Measurements from ENCODE around the gene MEGF11. TPM values are rescaled to one million over a fixed set of nuclear protein-coding genes. Genes with fewer than 3 reads are reported as not detected.

Gene MEGF11
- total RNA-seq, 4 donors from 2014 or later, result 0.97 to 10.6 (median 4.0) TPM

DNA sequence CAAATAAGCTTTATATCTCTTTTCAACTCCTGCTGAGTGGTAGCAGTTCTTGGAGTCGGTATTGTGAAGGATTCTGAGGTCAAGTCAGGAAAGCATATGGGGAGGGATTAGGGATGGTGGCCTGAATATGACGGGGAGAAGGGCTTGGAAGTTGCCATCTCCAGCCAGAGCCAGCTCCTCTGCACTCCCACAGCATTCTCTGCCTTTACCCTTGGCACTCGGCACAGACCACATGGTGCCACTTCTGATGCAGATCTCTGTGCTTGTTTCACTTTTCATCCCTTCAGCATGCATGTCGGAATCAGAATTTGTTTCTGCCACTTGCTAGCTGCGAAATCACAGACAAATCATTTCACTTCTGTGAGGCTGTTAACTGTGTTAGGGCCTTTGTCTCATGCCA is 331.8 kb downstream of the MEGF11 start:
- TF ChIP-seq CTCF (IDR thresholded peaks at IDR 0.05) (no peak), POLR2A (IDR thresholded peaks at IDR 0.05) (no peak)

GRCh38 chr15:65920825-65921309 is 332.7 kb downstream of the MEGF11 start:
- no peak for DNase-seq (ENCODE audit: low spot score in 2 of 2)
- intact Hi-C loops (cut with DNase I; ENCODE audit: low total_unique reads), result no loop called here
- 81 to 85% methylated on average over 4 of the region's 4 CpGs for WGBS, 2 donors
- H3K4me3 ChIP-seq (ENCODE audit: low read depth, poor library complexity, severe bottlenecking), result no peak overlapping the region
- no peak for TF ChIP-seq CTCF (IDR thresholded peaks at IDR 0.05)
- TF ChIP-seq POLR2A (IDR thresholded peaks at IDR 0.05), result no peak

More for the DNA sequence above, 331.8 kb downstream of the MEGF11 start:
- WGBS, 2 donors, result 78 to 79% methylated on average over 5 of the region's 5 CpGs
- H3K4me3 ChIP-seq (ENCODE audit: low read depth, poor library complexity, severe bottlenecking), result no peak overlapping the region
- intact Hi-C loops (cut with DNase I; ENCODE audit: low total_unique reads), result no loop called here
- no peak for DNase-seq (ENCODE audit: low spot score in 2 of 2)

GRCh38 chr15:65920121-65920520 is 333.4 kb downstream of the MEGF11 start:
- DNase-seq (ENCODE audit: low spot score in 2 of 2), result no peak
- intact Hi-C loops (cut with DNase I; ENCODE audit: low total_unique reads), result no loop called here
- 17 to 36% methylated on average over 1 of the region's 1 CpG for WGBS, 2 donors
- H3K4me3 ChIP-seq (ENCODE audit: low read depth, poor library complexity, severe bottlenecking), result no peak overlapping the region
- TF ChIP-seq POLR2A (IDR thresholded peaks at IDR 0.05) (no peak), CTCF (IDR thresholded peaks at IDR 0.05) (no peak)

DNA sequence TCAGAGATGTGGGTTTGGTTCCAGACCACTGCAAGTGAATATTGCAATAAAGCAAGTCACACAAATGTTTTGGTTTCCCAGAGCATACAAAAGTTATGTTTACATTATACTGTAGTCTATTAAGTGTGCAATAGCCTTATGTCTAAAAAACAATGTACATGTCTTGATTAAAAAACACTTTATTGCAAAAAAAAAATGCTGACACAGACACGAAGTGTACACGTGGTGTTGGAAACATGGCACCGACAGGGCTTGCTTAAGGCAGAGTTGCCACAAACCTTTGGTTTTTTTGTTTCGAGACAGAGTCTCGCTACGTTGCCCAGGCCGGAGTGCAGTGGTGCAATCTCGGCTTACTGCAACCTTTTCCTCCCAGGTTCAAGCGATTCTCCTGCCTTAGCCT is 334.2 kb downstream of the MEGF11 start:
- TF ChIP-seq CTCF (IDR thresholded peaks at IDR 0.05) (no peak), POLR2A (IDR thresholded peaks at IDR 0.05) (no peak)
- intact Hi-C loops (cut with DNase I; ENCODE audit: low total_unique reads), result no loop called here
- DNase-seq (ENCODE audit: low spot score in 2 of 2), result no peak
- H3K4me3 ChIP-seq (ENCODE audit: low read depth, poor library complexity, severe bottlenecking), result no peak overlapping the region
- WGBS, 2 donors, result 92 to 93% methylated on average over 9 of the region's 9 CpGs

GRCh38 chr15:65918945-65919344 is 334.6 kb downstream of the MEGF11 start:
- intact Hi-C loops (cut with DNase I; ENCODE audit: low total_unique reads), result no loop called here
- no peak for TF ChIP-seq POLR2A (IDR thresholded peaks at IDR 0.05)
- TF ChIP-seq CTCF (IDR thresholded peaks at IDR 0.05), result no peak
- no peak overlapping the region for H3K4me3 ChIP-seq (ENCODE audit: low read depth, poor library complexity, severe bottlenecking)
- WGBS, 2 donors, result 96 to 98% methylated on average over 5 of the region's 5 CpGs
- DNase-seq (ENCODE audit: low spot score in 2 of 2), result no peak

DNA sequence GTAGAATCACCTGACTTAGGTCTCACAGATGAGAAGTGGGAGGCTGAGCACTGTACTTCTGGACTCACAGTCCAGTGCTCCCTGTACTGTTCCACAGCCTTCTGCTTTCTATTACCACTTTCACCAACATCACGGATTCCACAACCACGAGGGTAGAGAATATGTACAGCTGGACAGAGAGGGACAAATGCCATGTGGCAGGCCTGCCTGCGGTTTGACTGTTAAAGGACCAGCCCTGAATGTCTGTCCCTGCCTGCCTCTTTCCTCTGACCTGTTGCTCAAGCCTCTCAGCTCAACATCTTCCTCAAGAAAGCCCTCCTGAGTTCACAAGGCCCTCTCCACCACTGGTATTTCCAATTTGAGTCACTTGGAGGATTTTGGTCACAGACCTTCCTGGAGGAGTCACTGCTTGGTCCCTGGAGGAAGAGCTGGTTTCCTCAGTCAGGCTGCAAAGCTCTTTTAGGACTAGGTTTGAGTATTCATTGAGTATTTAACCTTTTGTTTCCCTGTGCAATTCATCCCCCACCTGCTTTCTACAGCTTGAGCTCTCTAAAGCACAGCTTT is 335.1 kb downstream of the MEGF11 start:
- TF ChIP-seq POLR2A (IDR thresholded peaks at IDR 0.05), result no peak
- TF ChIP-seq CTCF (IDR thresholded peaks at IDR 0.05), result no peak
- no peak for DNase-seq (ENCODE audit: low spot score in 2 of 2)
- no peak overlapping the region for H3K4me3 ChIP-seq (ENCODE audit: low read depth, poor library complexity, severe bottlenecking)
- intact Hi-C loops (cut with DNase I; ENCODE audit: low total_unique reads), result no loop called here
- WGBS, 2 donors, result 74 to 79% methylated on average over 3 of the region's 3 CpGs
